Measurements from ENCODE around the gene LDAH. TPM values are rescaled to one million over a fixed set of nuclear protein-coding genes. Genes with fewer than 3 reads are reported as not detected.

The LDAH gene
- total and polyA plus RNA-seq, 2 donors (not counting 1 experiment from before 2014, with no cell fraction given): 9.0 to 31.3 TPM

DNA sequence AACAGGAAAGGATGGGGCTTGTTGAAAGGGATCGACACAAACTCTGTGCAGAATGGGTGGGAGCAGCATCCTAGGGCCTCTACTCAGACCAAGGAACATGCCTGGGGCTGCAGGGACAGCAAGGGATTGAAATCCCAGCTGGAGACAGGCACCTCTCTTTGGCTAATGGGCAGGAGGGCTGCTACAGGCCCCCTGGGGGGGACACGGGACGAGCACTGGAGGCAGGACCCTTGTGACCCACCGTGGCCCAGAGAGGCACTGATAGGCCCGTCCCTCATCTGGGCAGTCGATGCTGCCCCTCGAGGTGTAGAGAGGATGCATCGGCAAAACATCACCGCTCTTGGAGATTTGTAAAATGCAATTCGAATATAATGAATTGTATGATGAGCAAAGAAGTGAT, 177.1 kb downstream of the LDAH start:
- intact Hi-C loops (cut with micrococcal nuclease): no loop called here
- CTCF ChIA-PET: no interaction called here

DNA sequence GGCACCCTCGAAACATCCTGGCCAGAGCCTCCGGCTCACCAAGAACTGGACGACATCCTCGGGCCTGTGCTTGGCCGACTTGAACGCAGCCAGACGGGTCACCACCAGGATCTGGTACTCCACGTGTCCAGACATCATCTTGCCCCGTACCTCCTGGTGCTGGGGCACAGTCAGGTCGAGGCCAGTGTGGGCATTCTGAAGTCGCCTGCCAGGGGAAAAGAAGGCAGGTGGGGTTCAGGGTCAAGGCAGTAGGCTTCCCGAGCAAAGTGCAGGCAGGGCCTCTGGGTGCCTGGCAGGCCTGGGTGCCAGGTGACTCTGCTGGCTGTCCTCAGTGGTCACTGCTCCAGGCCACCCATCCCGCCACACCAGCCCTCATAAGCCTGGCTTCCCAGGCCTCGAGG, 177.6 kb downstream of the LDAH start:
- H3K9me3 Mint-ChIP-seq (ENCODE audit: insufficient read depth): no peaks in the 10 kb centered on the region
- no peak overlapping the region for H3K27ac ChIP-seq (ENCODE audit: low read length in 2 of 2)
- no peak overlapping the region for H3K4me3 Mint-ChIP-seq
- H3K9ac ChIP-seq (ENCODE audit: low read length): no peak overlapping the region
- H3K27me3 ChIP-seq (replicated peaks in 1 of 4; ENCODE audit: control extremely low read depth in 1 of 4, control insufficient read depth in 3 of 4, insufficient read depth in 4 of 4, low read length in 3 of 4): no peaks in the 10 kb centered on the region
- no peaks in the 10 kb centered on the region for H3K27me3 Mint-ChIP-seq
- ATAC-seq (ENCODE audit: low read depth) (no peak), DNase-seq (no peak)
- CTCF ChIA-PET: interaction anchor here (4.2 to 6.9 kb wide), 2 partner anchors 201 to 206 kb away, joined by 77 to 114 read pairs; no protein-coding TSS in a partner anchor
- POLR2A ChIA-PET: no interaction called here
- no peak overlapping the region for H3K27ac Mint-ChIP-seq
- peaks cover 50% of the 10 kb centered on the region for H3K79me2 ChIP-seq (ENCODE audit: control insufficient read depth, insufficient read depth, low read length)
- intact Hi-C loops (cut with micrococcal nuclease): no loop called here
- no peak overlapping the region for H3K4me3 ChIP-seq (ENCODE audit: control extremely low read depth in 1 of 5, extremely low read depth in 1 of 5, insufficient read depth in 1 of 5, low read depth in 2 of 5, low read length in 4 of 5)
- peaks cover 0 to 2% (median 0%) of the 10 kb centered on the region in 3 donors for H3K9me3 ChIP-seq (ENCODE audit: control extremely low read depth in 1 of 3, control insufficient read depth in 2 of 3, insufficient read depth in 1 of 3, low read length in 2 of 3)
- peaks cover 0 to 41% of the 10 kb centered on the region in 2 experiments for H3K36me3 ChIP-seq (replicated peaks in 1 of 2; ENCODE audit: control extremely low read depth in 1 of 2, control insufficient read depth in 1 of 2, extremely low read depth in 1 of 2, insufficient read depth in 2 of 2, low read length in 1 of 2)
- no peak overlapping the region for H2AFZ ChIP-seq (ENCODE audit: insufficient read depth, low read depth, low read length, poor library complexity, severe bottlenecking)
- H3K4me2 ChIP-seq (replicated peaks; ENCODE audit: low read depth, low read length, poor library complexity, severe bottlenecking): no peak overlapping the region
- TF ChIP-seq, protein P1, sequence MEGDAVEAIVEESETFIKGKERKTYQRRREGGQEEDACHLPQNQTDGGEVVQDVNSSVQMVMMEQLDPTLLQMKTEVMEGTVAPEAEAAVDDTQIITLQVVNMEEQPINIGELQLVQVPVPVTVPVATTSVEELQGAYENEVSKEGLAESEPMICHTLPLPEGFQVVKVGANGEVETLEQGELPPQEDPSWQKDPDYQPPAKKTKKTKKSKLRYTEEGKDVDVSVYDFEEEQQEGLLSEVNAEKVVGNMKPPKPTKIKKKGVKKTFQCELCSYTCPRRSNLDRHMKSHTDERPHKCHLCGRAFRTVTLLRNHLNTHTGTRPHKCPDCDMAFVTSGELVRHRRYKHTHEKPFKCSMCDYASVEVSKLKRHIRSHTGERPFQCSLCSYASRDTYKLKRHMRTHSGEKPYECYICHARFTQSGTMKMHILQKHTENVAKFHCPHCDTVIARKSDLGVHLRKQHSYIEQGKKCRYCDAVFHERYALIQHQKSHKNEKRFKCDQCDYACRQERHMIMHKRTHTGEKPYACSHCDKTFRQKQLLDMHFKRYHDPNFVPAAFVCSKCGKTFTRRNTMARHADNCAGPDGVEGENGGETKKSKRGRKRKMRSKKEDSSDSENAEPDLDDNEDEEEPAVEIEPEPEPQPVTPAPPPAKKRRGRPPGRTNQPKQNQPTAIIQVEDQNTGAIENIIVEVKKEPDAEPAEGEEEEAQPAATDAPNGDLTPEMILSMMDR (IDR thresholded peaks at IDR 0.05): no peak
- no peak for TF ChIP-seq EZH2 (IDR thresholded peaks at IDR 0.05; ENCODE audit: borderline replicate concordance, insufficient read depth, low read depth, low read length, poor library complexity, severe bottlenecking)
- peaks cover 32 to 43% of the 10 kb centered on the region in 2 donors for H3K4me1 ChIP-seq (ENCODE audit: control insufficient read depth in 2 of 2, insufficient read depth in 2 of 2, low read length in 2 of 2)
- H4K20me1 ChIP-seq (ENCODE audit: control insufficient read depth, insufficient read depth, low read length, poor library complexity, severe bottlenecking): peaks cover 24% of the 10 kb centered on the region
- WGBS (ENCODE audit: insufficient coverage): 98% methylated on average over 14 of the region's 14 CpGs
- peaks cover 41% of the 10 kb centered on the region for H3K4me1 Mint-ChIP-seq

More for the DNA sequence above, 177.1 kb downstream of the LDAH start:
- H3K4me3 Mint-ChIP-seq: no peak overlapping the region
- H3K9me3 Mint-ChIP-seq (ENCODE audit: insufficient read depth): no peaks in the 10 kb centered on the region
- TF ChIP-seq EZH2 (IDR thresholded peaks at IDR 0.05; ENCODE audit: borderline replicate concordance, insufficient read depth, low read depth, low read length, poor library complexity, severe bottlenecking): no peak
- Histone ChIP-seq H3K4me1 (ENCODE audit: control insufficient read depth in 2 of 2, insufficient read depth in 2 of 2, low read length in 2 of 2) (peaks cover 35 to 47% of the 10 kb centered on the region in 2 donors), H3K27ac (ENCODE audit: low read length in 2 of 2) (no peak overlapping the region), H3K9ac (ENCODE audit: low read length) (no peak overlapping the region), H3K4me3 (ENCODE audit: control extremely low read depth in 1 of 5, extremely low read depth in 1 of 5, insufficient read depth in 1 of 5, low read depth in 2 of 5, low read length in 4 of 5) (no peak overlapping the region), H3K27me3 (replicated peaks in 1 of 4; ENCODE audit: control extremely low read depth in 1 of 4, control insufficient read depth in 3 of 4, insufficient read depth in 4 of 4, low read length in 3 of 4) (no peaks in the 10 kb centered on the region), H4K20me1 (ENCODE audit: control insufficient read depth, insufficient read depth, low read length, poor library complexity, severe bottlenecking) (peaks cover 24% of the 10 kb centered on the region), H3K4me2 (replicated peaks; ENCODE audit: low read depth, low read length, poor library complexity, severe bottlenecking) (no peak overlapping the region), H3K79me2 (ENCODE audit: control insufficient read depth, insufficient read depth, low read length) (peaks cover 54% of the 10 kb centered on the region), H2AFZ (ENCODE audit: insufficient read depth, low read depth, low read length, poor library complexity, severe bottlenecking) (no peak overlapping the region), H3K9me3 (ENCODE audit: control extremely low read depth in 1 of 3, control insufficient read depth in 2 of 3, insufficient read depth in 1 of 3, low read length in 2 of 3) (peaks cover 0 to 2% (median 0%) of the 10 kb centered on the region in 3 donors), H3K36me3 (replicated peaks in 1 of 2; ENCODE audit: control extremely low read depth in 1 of 2, control insufficient read depth in 1 of 2, extremely low read depth in 1 of 2, insufficient read depth in 2 of 2, low read length in 1 of 2) (peaks cover 0 to 36% of the 10 kb centered on the region in 2 experiments)
- H3K27ac Mint-ChIP-seq: no peak overlapping the region
- H3K27me3 Mint-ChIP-seq: no peaks in the 10 kb centered on the region
- POLR2A ChIA-PET: no interaction called here
- ATAC-seq (ENCODE audit: low read depth): no peak
- DNase-seq: no peak
- H3K4me1 Mint-ChIP-seq: peaks cover 43% of the 10 kb centered on the region
- 98% methylated on average over 4 of the region's 10 CpGs for WGBS (ENCODE audit: insufficient coverage)
